HepG2 (cell line): ENCODE data around the gene TAS1R1. TPM values are rescaled to one million over a fixed set of nuclear protein-coding genes. Genes with fewer than 3 reads are reported as not detected.

Experiments used
- ATAC-seq: fragments of 200-7000 bp; cut with Tn5 transposase; 3 replicates; pipeline ENCODE4 v1.9.1; 2020; ENCODE audit warnings: mild to moderate bottlenecking, moderate library complexity
- BruUV-seq: library from RNA; stranded (reverse); fragments of 400-500 nt; replicated peaks from 2 replicates; lab custom pipeline; 2021; lab: Mats Ljungman, UMichigan
- CTCF ChIA-PET: fragments of 300-600 bp; formaldehyde crosslinking; extraction: SDS; loops from one replicate; lab custom pipeline; 2021; ENCODE audit warnings: low total read pairs, inconsistent platforms, low intra/inter-chr PET ratio; lab: Yijun Ruan, JAX
- POLR2A ChIA-PET: fragments of 350-600 bp; sonication (Branson Sonifier 250); formaldehyde crosslinking; loops from one replicate; lab custom pipeline; 2020; ENCODE audit warnings: antibody characterized with exemption, inconsistent platforms; lab: Yijun Ruan, JAX
- DNase-seq: peaks from one replicate; pipeline ENCODE4 v3.0.0-alpha.2; 2015; ENCODE audit warnings: low spot score
- FAIRE-seq: peaks from 3 replicates; lab custom pipeline; 2011; peaks lifted over from hg19 to GRCh38; lab: Jason Lieb, UNC
- H2AFZ ChIP-seq: one replicate; pipeline ENCODE4 v1.6.1; 2011; ENCODE audit warnings: low read length, inconsistent platforms
- H3K27ac ChIP-seq: fragments of 300-600 bp; 3 replicates; pipeline ENCODE4 v1.8.0; 2011; ENCODE audit warnings: mixed run types, mild to moderate bottlenecking, mixed read lengths, low read length, inconsistent platforms; ENCODE audit not compliant: insufficient read depth; ENCODE audit errors: extremely low read length
- H3K27me3 ChIP-seq, 2 experiments: fragments of 200-600 bp in 1 of 2; 2 replicates in 1 of 2; 3 replicates in 1 of 2; pipeline versions ENCODE4 v1.6.0 to v1.8.0; 2011; ENCODE audit warnings: low read length in 2 of 2, mild to moderate bottlenecking in 2 of 2, moderate library complexity in 2 of 2, inconsistent platforms in 1 of 2; ENCODE audit not compliant: insufficient read depth in 2 of 2, control insufficient read depth in 1 of 2
- H3K36me3 ChIP-seq, 2 experiments: fragments of 200-600 bp in 1 of 2; replicated peaks in 1 of 2; 2 replicates in 1 of 2; 3 replicates in 1 of 2; pipeline versions ENCODE4 v1.5.1 to v1.8.0; 2011; ENCODE audit warnings: low read length in 2 of 2, inconsistent platforms in 1 of 2; ENCODE audit not compliant: insufficient read depth in 2 of 2, control insufficient read depth in 1 of 2
- H3K4me1 ChIP-seq: 2 replicates; pipeline ENCODE4 v1.5.1; 2012; ENCODE audit warnings: low read length, inconsistent platforms; ENCODE audit not compliant: insufficient read depth
- H3K4me2 ChIP-seq: 2 replicates; pipeline ENCODE4 v1.6.0; 2011; ENCODE audit warnings: low read depth, low read length, inconsistent platforms
- H3K4me3 ChIP-seq, 3 experiments: fragments of 200-600 bp in 1 of 3; sonication (generic), shearing (Covaris generic) in 1 of 3; replicated peaks in 1 of 3; 2 replicates each; pipeline ENCODE4 v1.5.1; 2011 to 2016; ENCODE audit warnings: low read length in 3 of 3, inconsistent platforms in 2 of 3, low read depth in 2 of 3, mild to moderate bottlenecking in 2 of 3, control low read depth in 1 of 3, mixed read lengths in 1 of 3; ENCODE audit not compliant: insufficient read depth in 1 of 3
- H3K79me2 ChIP-seq: one replicate; pipeline ENCODE4 v1.6.1; 2011; ENCODE audit warnings: low read length, inconsistent platforms; ENCODE audit not compliant: insufficient read depth
- H3K9ac ChIP-seq: 2 replicates; pipeline ENCODE4 v1.6.0; 2011; ENCODE audit warnings: mild to moderate bottlenecking, low read depth, low read length, inconsistent platforms; ENCODE audit not compliant: insufficient read depth
- H3K9me3 ChIP-seq: 2 replicates; pipeline ENCODE4 v1.5.1; 2012; ENCODE audit warnings: mild to moderate bottlenecking, low read length
- H4K20me1 ChIP-seq: 2 replicates; pipeline ENCODE4 v1.6.0; 2011; ENCODE audit warnings: inconsistent platforms, mild to moderate bottlenecking, low read length, moderate library complexity; ENCODE audit not compliant: insufficient read depth
- EHMT2 ChIP-seq: fragments of 200-600 bp; sonication (generic); IDR thresholded peaks from 2 replicates; pipeline ENCODE4 v1.7.0; 2017; ENCODE audit warnings: antibody characterized with exemption, low read depth, low read length, borderline replicate concordance
- PITX1 ChIP-seq: sonication (generic); formaldehyde crosslinking; IDR thresholded peaks from 2 replicates; pipeline ENCODE4 v1.5.1; 2020; ENCODE audit warnings: mild to moderate bottlenecking, missing genetic modification reagents
- RAD51 ChIP-seq: fragments of 450-650 bp; IDR thresholded peaks from 2 replicates; pipeline ENCODE4 v1.6.1; 2016; ENCODE audit warnings: borderline replicate concordance
- SP140L ChIP-seq: sonication (generic); formaldehyde crosslinking; IDR thresholded peaks from 2 replicates; pipeline ENCODE4 v1.4.0; 2020; ENCODE audit warnings: missing genetic modification reagents, borderline replicate concordance
- U2AF1 ChIP-seq: fragments of 200-400 bp; formaldehyde crosslinking; optimal IDR thresholded peaks from 2 replicates; pipeline ENCODE3; 2017; ENCODE audit warnings: mild to moderate bottlenecking, low read depth, low read length
- ZNF432 ChIP-seq: sonication (generic); formaldehyde crosslinking; IDR thresholded peaks from 2 replicates; pipeline ENCODE4 v1.5.0; 2020; ENCODE audit warnings: missing genetic modification reagents, mild to moderate bottlenecking, borderline replicate concordance
- ZNF550 ChIP-seq: sonication (generic); formaldehyde crosslinking; IDR thresholded peaks from 2 replicates; pipeline ENCODE4 v1.4.0; 2020; ENCODE audit warnings: mild to moderate bottlenecking, missing genetic modification reagents, borderline replicate concordance
- ZNF792 ChIP-seq: IDR thresholded peaks from 2 replicates; pipeline ENCODE4 v1.6.1; 2016
- ZNF883 ChIP-seq: sonication (generic); formaldehyde crosslinking; IDR thresholded peaks from 2 replicates; pipeline ENCODE4 v1.5.1; 2020; ENCODE audit warnings: mild to moderate bottlenecking, missing genetic modification reagents; ENCODE audit errors: not compliant biosample characterization
- WGBS: methylation state at CpG from one replicate; pipeline ENCODE4 v1.1.6; 2017; ENCODE audit warnings: low lambda C conversion rate; 5-methylcytosine and 5-hydroxymethylcytosine counted together
- in situ Hi-C: cut with HindIII; loops from 2 replicates; pipeline ENCODE4 v1.10.0; 2017; ENCODE audit warnings: low pct_unique_long_range_greater_than_20kb; ENCODE audit not compliant: extremely low pct_ligation_motif_present
- intact Hi-C: fragments of 100-400 bp; cut with micrococcal nuclease; formaldehyde crosslinking; loops from one replicate; pipeline ENCODE4 v1.10.0; 2022; ENCODE audit not compliant: unreplicated experiment
- polyA plus RNA-seq, 8 experiments: library from polyadenylated mRNA; depleted of rRNA in 3 of 8; stranded (reverse) in 7 of 8; unstranded in 1 of 8; fragments of >200 nt; fragmentation: Illumina TruSeq in 4 of 8; extraction: Trizol in 4 of 8; gene quantifications; 2 replicates each; pipeline versions ENCODE4 v1.2.1 to v1.2.3, GENCODE V29; 2011 to 2016; ENCODE audit warnings: low read depth in 4 of 8, missing spikeins in 1 of 8, mixed read lengths in 1 of 8; ENCODE audit not compliant: insufficient read depth in 1 of 8
- total RNA-seq, 5 experiments: library from RNA; depleted of rRNA; stranded (reverse); fragments of >200 nt; fragmentation: Illumina TruSeq; extraction: Trizol; gene quantifications; 2 replicates each; pipeline ENCODE4 v1.2.3, GENCODE V29; 2016; ENCODE audit warnings: low read depth in 1 of 5
- TF ChIP-seq, protein P1 (sequence below): sonication (generic); formaldehyde crosslinking; IDR thresholded peaks from 2 replicates; pipeline ENCODE4 v1.8.0; 2022; ENCODE audit warnings: missing genetic modification reagents, mild to moderate bottlenecking, borderline replicate concordance
- TF ChIP-seq, protein P2 (sequence below): sonication (generic); formaldehyde crosslinking; IDR thresholded peaks from 2 replicates; pipeline ENCODE4 v1.8.0; 2022; ENCODE audit warnings: mild to moderate bottlenecking, missing genetic modification reagents; ENCODE audit not compliant: insufficient replicate concordance

TAS1R1 gene
- total and polyA plus RNA-seq, 2 of the 13 experiments (the other 11 are each of a cell fraction or from before 2014, with no cell fraction given) = 1.4 to 1.6 TPM

DNA sequence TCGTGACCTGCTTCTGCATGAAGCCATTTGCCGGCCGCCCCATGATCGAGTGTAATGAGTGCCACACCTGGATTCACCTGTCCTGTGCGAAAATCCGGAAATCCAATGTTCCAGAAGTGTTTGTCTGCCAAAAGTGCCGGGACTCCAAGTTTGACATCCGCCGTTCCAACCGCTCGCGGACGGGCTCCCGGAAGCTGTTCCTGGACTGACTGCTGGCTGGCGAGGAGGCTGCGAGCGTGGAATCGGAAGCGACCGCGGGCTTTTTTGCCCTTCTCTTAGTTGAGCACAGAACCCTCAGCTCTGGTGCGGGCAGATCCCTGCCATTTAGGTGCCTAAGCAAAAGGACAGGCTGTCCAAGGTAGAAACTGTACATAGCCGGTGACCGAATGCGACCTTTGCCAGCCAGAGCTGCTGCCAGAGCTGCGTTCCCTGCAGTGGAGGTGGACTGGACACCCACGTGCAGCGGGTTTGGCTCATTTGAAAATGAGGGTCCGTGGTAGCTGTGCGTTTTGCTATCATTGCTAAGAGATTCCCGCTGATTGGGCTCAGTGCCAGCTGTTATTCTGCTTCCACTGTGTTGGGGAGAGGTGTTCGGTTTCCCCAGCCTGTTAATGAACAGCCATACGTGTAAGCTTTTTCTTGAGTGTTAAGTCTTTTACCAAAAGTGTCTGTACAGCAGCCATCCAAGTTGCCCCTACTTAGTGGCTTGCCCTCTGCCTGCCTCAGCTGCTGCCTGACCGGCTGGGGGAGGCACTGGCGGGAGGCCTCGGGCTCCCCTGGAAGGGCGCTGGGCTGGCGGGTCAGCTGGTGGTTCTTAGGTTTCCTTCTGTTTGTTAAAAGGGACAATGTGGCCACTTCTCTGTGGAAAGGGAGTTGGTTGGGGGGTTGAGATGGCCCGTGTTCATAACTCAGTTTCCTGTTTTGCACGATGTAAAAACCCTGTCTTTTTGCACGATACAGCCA is 66.6 kb downstream of the TAS1R1 start:
- Histone ChIP-seq H3K9me3 (no peaks in the 10 kb centered on the region), H3K79me2 (peaks cover 32% of the 10 kb centered on the region), H3K27me3 (no peaks in the 10 kb centered on the region; a peak in 1 of 5 replicates), H3K4me2 (no peak overlapping the region), H3K9ac (no peak overlapping the region), H3K4me3 (no peak overlapping the region), H4K20me1 (no peaks in the 10 kb centered on the region; the same call in 1 of the 2 replicates)
- POLR2A ChIA-PET = interaction anchor here (1.6 kb wide), 1 partner anchor 163 kb away, joined by 3 read pairs; no protein-coding TSS in a partner anchor
- DNase-seq (no peak), ATAC-seq (no peak)
- no TSS peak for BruUV-seq
- intact Hi-C loops = no loop called here
- WGBS = 94% methylated on average over 40 of the region's 41 CpGs
- TF ChIP-seq RAD51 (no peak), EHMT2 (no peak), PITX1 (CRISPR knock-in tag) (no peak), ZNF550 (no peak), ZNF432 (CRISPR knock-in tag) (no peak), U2AF1 (no peak), ZNF883 (CRISPR knock-in tag) (no peak), ZNF792 (CRISPR knock-in tag) (no peak), SP140L (CRISPR knock-in tag) (no peak)
- TF ChIP-seq, protein P1, sequence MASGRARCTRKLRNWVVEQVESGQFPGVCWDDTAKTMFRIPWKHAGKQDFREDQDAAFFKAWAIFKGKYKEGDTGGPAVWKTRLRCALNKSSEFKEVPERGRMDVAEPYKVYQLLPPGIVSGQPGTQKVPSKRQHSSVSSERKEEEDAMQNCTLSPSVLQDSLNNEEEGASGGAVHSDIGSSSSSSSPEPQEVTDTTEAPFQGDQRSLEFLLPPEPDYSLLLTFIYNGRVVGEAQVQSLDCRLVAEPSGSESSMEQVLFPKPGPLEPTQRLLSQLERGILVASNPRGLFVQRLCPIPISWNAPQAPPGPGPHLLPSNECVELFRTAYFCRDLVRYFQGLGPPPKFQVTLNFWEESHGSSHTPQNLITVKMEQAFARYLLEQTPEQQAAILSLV (CRISPR knock-in tag) = no peak
- TF ChIP-seq, protein P2, sequence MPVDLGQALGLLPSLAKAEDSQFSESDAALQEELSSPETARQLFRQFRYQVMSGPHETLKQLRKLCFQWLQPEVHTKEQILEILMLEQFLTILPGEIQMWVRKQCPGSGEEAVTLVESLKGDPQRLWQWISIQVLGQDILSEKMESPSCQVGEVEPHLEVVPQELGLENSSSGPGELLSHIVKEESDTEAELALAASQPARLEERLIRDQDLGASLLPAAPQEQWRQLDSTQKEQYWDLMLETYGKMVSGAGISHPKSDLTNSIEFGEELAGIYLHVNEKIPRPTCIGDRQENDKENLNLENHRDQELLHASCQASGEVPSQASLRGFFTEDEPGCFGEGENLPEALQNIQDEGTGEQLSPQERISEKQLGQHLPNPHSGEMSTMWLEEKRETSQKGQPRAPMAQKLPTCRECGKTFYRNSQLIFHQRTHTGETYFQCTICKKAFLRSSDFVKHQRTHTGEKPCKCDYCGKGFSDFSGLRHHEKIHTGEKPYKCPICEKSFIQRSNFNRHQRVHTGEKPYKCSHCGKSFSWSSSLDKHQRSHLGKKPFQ (CRISPR knock-in tag) = no peak
- TF ChIP-seq, all 625 proteins: peak for 0
- in situ Hi-C loops = no loop called here
- no peak for FAIRE-seq
- Histone ChIP-seq H3K4me1 (peaks cover 28% of the 10 kb centered on the region), H2AFZ (no peak overlapping the region), H3K36me3 (peaks cover 20 to 61% of the 10 kb centered on the region in 2 experiments; a peak in 4 of 5 replicates), H3K27ac (no peak overlapping the region)
- CTCF ChIA-PET = no interaction called here
